Measurements from ENCODE around the gene FGB.
"Not testable (repeated sequence)": the region's sequence is repeated elsewhere in the genome, so short reads cannot be mapped to it uniquely, and the experiment has no call there.

Gene FGB

DNA sequence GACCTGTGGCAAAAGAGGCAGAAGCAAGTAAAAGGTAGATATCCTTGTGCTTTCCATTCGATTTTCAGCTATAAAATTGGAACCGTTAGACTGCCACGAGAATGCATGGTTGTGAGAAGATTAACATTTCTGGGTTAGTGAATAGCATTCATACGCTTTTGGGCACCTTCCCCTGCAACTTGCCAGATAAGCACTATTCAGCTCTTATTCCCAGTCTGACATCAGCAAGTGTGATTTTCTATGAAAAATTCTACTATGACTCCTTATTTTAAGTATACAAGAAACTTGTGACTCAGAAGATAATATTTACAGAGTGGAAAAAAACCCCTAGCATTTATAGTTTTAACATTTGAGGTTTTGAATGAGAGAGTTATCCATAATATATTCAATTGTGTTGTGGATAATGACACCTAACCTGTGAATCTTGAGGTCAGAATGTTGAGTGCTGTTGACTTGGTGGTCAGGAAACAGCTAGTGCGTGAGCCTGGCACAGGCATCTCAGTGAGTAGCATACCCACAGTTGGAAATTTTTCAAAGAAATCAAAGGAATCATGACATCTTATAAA is 3.9 kb downstream of the FGB start:
- no peak for DNase-seq (ENCODE audit: low spot score)

- DNase-seq (ENCODE audit: low spot score): no peak
These were observed 6.2 kb downstream of the FGB start for GRCh38 chr4:154569028-154569427.

DNA sequence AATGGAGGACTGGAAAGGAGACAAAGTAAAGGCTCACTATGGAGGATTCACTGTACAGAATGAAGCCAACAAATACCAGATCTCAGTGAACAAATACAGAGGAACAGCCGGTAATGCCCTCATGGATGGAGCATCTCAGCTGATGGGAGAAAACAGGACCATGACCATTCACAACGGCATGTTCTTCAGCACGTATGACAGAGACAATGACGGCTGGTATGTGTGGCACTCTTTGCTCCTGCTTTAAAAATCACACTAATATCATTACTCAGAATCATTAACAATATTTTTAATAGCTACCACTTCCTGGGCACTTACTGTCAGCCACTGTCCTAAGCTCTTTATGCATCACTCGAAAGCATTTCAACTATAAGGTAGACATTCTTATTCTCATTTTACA is 6.8 kb downstream of the FGB start:
- no peak for DNase-seq (ENCODE audit: low spot score)

- DNase-seq (ENCODE audit: low spot score): no peak
These were observed 10.5 kb downstream of the FGB start for GRCh38 chr4:154573190-154573870.

DNA sequence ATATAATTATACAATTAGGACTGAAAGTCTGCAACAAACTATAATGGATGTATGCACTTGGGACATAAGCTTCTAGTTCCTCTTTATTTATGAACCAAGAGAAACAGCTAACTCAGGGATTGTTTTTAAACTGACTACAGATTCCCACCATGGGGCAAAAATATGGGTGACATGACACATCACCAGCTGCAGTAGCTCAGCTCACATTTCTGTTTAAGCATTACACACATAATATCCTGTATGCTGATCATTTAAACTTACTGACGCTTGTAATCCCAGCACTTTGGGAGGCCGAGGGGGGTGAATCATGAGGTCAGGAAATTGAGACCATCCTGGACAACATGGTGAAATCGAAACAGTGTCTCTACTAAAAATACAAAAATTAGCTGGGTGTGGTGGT is 11.5 kb downstream of the FGB start:
- DNase-seq (ENCODE audit: low spot score): no peak

DNA sequence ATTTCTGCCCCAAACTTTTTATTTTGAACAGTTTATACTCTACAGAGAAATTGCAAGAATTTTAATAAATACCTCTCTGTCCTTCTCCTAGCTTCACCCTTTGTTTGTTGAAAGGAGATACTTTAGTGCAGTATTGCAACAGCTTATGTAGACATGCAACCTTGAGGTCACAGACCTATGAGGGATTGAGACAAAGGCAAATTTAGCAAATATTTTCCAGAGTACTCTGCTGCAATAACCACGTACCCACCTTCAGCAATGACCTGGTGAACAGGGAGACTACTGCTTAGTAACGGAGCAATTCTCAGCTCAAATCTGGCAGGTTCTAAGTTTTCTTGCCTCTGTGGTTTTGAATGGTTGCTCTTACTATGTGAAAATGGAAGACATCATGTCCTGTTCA is 14.5 kb downstream of the FGB start:
- DNase-seq (ENCODE audit: low spot score): no peak

DNA sequence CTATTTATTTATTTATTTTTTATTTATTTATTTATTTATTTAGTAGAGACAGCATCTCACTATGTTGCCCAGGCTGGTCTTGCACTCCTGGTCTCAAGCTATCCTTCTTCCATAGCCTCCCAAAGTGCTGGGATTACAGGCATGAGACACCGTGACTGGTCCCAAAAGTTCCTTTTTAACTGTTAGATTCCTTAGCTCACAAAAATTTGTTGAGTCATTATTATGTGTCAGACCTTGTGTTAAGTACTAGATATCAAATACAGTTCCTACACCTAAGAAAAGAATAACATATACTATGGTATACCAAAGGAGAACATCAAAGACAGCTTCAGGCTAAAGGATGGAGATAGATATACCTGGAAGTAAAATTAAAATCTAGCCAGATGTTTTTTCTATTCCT is 16.1 kb downstream of the FGB start:
- DNase-seq (ENCODE audit: low spot score): no peak

- DNase-seq (ENCODE audit: low spot score): no peak
These were observed 17.1 kb downstream of the FGB start for GRCh38 chr4:154579927-154580326.

- no peak for DNase-seq (ENCODE audit: low spot score)
These were observed 19.9 kb downstream of the FGB start for GRCh38 chr4:154582723-154583122.

DNA sequence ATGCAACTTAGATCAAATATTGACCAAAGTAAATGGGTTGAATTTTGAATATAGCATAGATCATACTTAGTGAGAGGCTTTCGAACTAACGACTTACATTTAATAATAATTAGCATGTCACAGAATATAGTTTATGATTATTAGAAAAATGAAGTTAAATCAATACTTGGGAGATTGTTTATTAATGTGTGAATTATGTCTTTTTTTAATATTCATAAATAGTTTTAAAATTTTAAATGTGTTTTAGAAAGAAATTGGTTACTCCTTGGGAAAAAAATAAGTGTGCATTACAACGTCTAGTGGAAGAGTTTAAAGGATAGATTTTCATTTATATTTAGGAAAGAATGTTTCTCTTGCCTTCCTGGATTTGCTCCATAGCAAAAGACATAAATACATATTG is 20.4 kb downstream of the FGB start:
- no peak for DNase-seq (ENCODE audit: low spot score)

DNA sequence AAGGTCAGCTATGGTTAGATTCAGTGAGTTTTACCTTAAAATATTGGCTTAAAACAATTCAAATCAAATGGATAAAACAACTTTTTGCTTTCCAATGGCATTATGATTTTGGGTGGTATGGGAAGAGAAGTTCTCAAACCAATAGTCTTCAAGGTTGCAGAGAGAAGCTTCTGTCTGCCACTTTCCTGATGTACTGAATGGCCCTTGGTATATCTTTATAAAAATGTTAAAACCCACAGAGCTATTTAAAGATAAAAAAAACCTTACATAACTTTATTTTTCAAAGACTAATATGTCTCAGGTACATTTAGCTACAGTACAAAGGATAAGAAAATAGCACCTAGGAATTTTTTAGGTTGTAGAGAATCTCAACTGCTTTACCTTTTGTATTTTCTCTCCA is 20.9 kb downstream of the FGB start:
- no peak for DNase-seq (ENCODE audit: low spot score)

DNA sequence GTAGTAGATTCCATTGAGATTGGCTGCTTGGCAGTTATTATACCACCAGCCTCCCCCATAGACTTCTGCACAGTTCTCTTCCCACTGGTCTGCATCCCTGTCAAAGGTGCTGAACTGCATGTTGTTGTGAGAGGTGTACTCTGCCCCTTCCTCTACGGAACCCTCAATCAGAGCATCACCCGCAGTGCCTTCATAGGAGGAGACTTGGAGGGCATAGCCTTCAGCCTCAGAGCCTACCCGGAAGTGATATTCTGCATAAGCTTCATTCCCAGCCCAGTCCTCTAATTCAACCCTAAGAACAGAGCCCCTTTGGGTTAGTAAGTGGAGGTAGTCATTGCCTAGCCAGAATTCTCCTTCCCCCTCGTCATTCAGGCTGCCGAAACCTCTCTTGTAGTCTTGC is 21.4 kb downstream of the FGB start:
- DNase-seq (ENCODE audit: low spot score): no peak

GRCh38 chr4:154585369-154586018 is 22.7 kb downstream of the FGB start:
- no peak for DNase-seq (ENCODE audit: low spot score)

DNA sequence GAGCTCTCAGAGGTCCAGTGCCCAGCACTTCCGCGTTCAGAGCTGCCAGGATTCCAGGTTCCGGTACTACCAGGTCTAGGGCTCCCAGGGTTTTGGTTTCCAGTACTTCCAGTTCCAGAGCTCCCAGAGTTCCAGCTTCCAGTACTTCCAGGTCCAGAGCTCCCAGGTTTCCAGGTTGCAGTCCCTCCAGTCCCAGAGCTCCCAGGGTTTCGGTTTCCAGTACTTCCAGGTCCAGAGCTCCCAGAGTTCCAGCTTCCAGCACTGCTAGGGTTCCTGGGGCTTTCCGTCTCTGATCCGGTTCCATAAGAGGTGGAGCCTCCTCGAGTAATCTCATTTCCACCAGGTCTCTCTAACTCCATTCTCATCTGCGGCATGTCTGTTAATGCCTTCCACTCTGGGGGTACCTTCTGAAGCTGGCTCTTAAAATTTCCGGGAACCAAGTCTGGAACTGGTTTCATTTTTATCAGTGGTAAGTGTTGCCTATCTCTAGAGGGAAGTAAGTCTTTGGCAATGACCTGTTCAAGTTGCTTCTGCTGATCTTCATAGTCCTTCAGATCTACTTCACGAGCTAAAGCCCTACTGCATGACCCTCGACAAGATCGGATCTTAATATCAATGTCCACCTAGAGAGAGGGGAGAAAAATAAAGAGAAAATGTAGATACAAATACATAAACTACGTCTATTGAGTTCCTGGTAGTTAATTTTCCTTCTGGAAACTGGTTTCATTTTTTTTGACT is 23.7 kb downstream of the FGB start:
- DNase-seq (ENCODE audit: low spot score): no peak

- DNase-seq (ENCODE audit: low spot score): no peak
These were observed 25.4 kb downstream of the FGB start for GRCh38 chr4:154588198-154588597.

DNA sequence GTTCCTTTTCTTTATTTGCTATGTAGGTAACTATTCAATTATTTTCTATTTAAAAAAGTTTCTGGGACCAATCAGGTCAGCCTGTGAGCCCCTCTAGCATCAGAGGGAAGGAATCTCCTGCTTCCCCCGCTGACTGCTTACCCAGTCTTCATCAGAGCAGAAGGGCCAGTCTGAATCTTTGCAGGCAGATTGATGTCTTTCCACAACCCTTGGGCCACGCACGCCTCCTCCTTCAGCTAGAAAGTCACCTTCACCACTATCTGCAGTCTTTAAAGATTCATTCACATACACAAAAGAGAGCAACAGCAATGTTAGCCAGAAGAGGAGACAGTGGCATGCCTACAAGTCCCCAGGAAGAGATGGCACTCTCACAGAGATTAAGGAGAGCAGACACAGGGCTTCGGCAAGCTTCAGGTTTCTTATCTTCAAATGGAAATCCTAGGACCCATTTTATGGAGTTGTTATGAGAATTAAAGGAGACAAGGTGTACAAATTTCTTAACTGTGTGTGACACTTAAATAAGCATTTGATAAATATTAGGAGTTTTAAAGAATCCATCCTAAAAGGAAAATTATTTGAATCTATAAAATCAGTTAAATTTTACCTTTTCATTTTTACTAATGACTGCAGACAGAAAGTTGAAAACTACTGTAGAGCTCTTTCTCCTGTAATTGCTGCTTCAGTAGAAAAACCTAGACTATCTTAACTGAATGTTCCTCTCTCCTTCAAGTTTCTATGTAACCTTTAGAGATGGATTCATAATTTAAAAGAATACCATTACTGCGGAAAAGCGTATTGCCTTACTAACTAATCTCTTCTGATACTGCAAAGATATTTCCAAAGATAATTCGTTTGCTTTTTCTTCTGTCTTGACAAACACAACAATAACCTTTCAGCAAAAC is 26.7 kb downstream of the FGB start:
- DNase-seq (ENCODE audit: low spot score): no peak

GRCh38 chr4:154590329-154591006 is 27.7 kb downstream of the FGB start, which contains the start of gene FGA:
Gene FGA, minus strand, starts transcription at chr4:154590742. Its CDS starts 55 bp downstream, at chr4:154590687.
- DNase-seq (ENCODE audit: low spot score): no peak

DNA sequence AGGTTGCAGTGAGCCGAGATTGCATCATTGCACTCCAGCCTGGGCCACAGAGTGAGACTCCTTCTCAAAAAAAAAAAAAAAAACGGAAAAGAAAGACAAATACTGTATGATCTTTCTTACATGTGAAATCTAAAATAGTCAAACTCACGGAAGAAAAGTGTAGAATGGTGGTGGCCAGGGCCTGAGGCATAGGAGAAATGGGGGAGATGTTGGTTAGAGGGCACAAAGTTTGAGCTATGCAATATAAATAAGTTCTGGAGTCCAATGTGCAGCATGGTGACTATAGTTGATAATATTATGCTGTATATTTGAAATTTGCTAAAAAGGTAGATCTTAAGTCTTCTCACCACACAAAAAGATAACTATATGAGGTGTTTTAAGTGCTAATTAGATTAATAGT is 29.1 kb downstream of the FGB start:
- DNase-seq (ENCODE audit: low spot score): no peak

- DNase-seq (ENCODE audit: low spot score): peak; percentile 78
These were observed 31.1 kb downstream of the FGB start for GRCh38 chr4:154593868-154594267.

DNA sequence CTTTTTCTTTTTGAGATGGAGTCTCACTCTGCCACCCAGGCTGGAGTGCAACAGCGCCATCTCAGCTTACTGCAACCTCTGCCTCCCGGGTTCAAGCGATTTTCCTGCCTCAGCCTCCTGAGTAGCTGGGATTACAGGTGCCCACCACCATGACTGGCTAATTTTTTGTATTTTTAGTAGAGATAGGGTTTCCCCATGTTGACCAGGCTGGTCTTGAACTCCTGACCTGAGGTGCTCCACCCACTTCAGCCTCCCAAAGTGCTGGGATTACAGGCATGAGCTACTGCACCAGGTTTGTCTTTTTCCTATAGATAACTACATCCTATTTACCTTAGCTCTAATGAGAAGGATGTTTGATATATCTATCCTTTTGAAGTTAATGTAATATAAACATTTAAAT is 31.5 kb downstream of the FGB start:
- DNase-seq (ENCODE audit: low spot score): not testable (repeated sequence)

DNA sequence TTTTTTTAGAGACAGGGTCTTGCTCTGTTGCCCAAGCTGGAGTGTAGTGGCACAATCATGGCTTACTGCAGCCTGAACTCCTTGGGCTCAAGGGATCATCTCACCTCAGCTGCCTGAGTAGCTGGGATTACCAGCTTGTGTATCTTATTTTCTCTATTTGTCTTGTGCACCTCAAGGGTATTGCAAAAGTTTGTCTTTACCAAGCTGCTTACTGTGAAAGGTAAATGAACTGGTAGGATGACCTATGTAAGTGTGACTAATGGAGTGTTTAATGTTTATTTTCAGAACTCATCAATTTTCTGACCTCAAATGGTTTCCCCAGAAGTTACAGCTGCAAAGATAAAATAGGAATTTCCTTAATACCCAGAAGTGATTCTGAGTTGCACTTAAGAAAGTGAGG is 33.0 kb downstream of the FGB start:
- DNase-seq (ENCODE audit: low spot score): no peak
